Activated CD4-positive, alpha-beta T cell treated with anti-CD3 and anti-CD28 coated beads, Interleukin-2, amount 50 U/mL, for 24 hours (primary cell): ENCODE measurements around the gene C5orf58.
A peak's percentile ranks its signal among the peaks of the same experiment; 100 is the strongest.

Source experiments
- DNase-seq, 2 donors: peaks; one replicate each; pipeline ENCODE4 v3.0.0-alpha.2; 2020; ENCODE audit warnings: low read depth in 1 of 2, low spot score in 1 of 2

Gene C5orf58

DNA sequence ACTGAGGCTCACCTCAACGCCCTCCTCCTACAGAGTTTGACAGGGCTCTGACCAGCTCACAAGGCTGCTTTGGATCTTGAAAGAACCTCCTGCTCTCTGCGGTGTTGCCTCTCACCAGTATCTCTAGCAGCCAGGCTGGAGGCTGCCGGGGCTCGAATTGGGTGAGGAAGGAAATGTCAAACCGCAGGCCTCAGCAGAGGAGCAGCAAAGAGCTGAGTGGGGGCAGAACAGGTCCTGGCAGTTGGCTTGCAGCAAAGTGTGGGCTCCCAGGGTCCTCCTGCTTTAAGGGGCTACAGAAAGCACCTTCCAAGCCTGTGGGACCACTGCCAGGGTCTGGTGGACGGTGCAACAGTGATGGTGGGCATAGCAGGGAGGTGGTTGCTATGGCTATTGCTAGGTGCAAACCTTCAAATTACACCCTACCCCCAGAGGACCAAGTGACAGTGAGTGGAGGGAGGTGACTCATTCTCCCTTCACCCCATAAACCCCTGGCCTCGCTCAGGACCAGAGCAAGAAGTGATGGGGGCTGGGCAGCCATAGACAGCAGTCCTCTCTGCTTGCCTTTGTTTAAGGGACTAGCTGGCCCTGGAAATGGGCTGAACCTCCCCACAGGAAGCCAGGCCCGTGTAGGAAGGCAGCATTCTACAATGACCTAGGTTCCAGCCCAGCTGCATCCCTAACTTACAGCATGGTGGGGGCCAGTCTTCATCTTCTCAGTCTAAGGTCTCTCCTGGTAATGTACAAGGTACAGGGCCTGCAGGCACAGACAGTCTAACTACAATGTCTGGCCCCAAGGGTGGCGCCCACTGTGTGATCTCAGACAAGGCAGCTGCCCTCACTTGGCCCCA is 46.0 kb downstream of the C5orf58 start:
- peak in 1 of 2 donors; percentile 81 for DNase-seq

DNA sequence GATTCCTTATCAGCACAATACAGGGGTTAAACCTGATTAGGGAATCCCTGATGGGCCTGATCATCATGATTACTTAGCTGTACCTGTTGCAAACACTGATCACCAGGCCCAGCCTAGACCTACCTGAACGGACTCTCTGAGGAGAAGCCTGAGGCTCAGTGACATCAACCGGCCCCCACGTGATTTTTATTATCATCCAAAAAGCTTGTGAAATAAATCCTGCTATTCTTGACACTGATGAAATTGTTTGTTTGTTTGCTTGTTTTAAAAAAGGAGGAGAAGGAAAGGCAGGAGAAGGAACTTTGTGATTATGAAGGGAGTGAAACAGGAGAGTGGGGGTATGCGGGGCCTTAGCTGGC is 46.7 kb downstream of the C5orf58 start:
- no peak for DNase-seq

DNA sequence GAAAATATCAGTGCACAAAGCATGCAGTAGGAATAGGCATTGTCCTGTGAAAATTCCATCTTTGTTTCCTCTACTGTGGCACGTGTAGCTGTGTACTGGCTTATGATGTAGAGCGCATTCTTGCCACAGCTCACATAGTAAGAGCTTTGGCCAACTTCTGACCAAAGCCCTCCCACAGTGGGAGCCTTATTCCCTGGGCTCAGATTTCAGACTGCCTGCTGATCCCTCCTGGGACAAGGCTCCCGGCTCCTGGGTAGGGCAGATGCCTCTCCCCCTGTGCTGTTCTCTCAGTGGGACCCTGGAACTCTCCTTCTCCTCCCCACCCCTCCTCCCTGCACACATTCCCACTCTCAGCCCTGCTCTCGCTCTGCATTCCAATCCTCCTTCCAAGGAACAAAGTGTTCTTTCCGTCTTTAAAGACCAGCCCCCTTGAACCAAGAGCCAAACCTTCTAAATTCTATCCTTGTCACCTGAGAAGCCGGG is 47.3 kb downstream of the C5orf58 start:
- DNase-seq = no peak

DNA sequence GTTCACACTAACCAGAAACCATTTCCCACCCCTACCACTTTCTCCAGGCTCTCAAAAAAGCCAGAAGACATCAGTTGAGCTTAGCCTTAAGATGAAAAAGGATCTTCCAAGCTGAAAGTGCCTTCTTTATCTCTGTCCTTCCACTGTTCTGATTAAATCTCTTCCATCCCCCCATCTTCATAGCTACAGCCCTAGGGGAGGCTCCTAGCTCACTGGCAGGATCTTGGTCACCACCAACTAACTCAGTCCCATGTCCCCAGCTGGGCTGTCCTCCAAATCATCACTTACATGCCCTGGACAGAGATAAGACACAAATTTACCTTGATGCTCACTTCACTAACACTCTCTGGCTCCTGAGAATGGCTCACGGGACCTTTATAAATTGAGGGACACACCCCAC is 50.5 kb downstream of the C5orf58 start:
- DNase-seq = no peak

DNA sequence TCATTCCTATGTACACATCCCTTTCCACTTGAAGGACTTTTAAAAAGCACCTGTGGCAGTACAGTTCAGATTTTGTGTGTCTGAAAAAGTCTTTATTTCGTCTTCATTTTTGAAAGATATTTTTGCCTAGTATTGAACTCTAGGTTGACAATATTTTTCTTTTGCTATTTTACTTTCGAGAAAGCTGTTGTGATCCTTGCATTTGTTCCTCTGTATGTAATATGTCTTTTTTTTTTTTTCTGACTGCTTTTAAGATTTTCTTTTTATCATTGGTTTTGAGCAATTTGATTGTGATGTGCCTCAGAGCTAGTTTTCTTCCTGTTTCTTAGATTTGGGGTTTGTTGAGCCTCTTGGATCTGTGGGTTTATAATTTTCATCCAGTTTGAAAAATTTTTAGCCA is 51.4 kb downstream of the C5orf58 start:
- DNase-seq = no peak

DNA sequence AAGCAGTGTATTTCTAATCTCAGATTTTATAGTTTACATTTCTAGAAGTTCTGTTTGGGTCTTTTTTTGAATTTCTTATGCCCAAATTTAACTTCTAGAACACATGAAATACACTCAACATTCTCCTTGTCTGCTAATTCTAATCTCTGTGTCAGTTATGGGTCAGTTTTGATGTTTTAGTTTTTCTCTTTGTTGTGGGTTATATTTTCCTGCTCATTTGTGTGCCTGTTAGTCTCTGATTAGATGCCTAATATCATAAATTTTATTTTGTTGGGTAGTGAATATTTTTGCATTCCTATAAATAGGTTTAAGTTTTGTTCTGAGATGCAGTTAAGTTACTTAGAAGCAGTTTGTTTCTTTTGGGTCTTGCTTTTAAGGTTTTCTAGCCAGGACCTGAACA is 52.4 kb downstream of the C5orf58 start:
- DNase-seq = no peak

DNA sequence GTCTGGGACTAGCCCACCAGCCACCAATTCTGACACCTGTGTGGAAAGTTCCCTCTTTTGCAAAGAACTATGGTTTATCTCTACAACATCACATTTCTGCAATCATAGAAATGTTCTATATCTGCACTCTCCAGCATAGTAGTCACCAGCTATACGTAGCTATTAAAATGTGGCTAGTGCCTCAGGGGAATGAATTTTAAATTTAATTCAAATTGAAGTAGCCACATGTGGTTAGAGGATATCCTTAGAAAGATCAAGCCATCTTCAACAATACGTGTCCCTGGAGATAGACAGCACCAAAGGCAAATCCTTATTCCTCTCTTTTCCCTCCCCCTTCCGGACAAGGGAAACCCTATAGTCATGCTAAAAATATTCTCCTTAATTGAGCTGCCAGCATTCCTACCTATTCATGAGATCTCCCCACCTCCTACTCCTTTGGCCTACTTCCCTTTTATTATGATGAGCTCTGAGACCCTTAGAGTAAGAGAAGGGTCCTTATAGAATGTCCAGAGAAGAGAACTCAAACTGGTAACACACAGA is 53.7 kb downstream of the C5orf58 start:
- DNase-seq = no peak

DNA sequence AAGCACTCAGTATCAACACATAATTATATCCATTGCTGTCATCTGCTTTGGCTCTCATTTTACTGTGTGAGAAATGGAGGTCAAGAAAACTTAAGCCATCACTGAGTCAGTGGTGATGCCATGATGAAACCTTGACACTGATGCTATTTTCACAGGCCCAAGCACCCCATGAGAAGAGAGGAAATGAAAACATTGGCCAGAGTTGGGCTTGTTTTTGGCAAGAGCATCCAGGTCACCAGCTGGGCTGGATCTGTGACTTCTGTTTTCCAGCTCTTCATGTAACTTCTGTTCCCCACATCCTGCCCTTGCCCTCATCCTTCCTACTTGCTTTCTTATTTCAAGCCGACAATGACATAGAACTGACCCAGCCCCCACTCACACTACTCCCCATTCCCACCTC is 54.7 kb downstream of the C5orf58 start:
- DNase-seq = no peak

DNA sequence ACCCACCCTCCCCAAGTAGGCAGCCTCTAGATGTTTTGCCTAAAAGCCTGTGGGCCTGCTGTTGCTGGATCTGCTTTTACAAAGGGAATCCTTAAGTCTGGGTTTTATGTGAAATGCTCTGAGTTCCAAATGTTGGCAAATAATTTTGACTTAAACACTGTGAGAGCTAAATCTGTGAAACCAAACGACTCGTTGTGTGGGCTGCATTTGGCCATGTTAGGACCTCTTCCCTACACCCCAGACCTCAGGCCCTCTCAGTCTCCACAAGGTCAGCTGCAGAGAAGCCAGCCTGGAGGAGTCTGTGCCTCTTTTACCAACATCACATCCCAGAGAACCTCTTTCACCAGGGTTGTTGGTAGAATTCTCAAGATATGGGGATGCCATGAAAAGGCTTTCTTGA is 55.4 kb downstream of the C5orf58 start:
- DNase-seq = no peak

DNA sequence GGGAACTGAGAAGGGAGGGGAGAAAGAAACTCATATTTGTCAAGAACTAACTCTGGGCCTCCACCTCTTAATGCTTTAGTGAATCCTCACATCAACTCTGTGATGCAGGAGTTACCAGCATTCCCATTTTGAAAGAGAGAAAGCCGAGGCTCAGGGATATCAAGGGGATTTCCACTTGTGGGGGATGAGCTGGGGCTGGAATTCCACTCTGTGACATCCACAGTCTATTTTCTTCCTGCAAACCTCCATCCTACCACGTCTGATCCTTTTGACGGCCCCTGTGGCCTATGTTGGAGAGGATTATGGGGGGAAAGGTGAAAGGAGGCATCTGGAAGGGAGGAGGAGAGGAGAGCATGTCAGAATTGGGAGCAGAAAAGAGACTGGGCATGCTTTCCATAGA is 55.8 kb downstream of the C5orf58 start:
- DNase-seq = no peak

DNA sequence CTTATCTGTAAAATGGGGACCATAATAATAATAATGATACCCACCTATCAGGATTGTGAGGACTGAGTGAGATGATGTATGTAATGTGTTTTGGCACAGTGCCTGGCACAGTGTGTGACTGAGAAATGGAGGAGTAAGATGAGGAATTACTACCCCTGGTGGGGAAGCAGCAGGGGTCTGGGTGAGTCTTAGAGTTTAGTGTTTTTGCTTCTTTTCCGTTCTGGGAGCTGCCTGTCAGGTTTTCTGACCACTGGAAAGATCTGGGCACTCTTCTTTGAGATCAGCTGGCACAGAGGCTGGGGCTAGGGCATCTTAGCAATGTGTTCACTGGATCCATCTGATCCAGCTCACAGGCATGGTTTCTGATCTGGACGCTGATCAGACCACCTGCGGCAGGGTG is 56.3 kb downstream of the C5orf58 start:
- DNase-seq = no peak

DNA sequence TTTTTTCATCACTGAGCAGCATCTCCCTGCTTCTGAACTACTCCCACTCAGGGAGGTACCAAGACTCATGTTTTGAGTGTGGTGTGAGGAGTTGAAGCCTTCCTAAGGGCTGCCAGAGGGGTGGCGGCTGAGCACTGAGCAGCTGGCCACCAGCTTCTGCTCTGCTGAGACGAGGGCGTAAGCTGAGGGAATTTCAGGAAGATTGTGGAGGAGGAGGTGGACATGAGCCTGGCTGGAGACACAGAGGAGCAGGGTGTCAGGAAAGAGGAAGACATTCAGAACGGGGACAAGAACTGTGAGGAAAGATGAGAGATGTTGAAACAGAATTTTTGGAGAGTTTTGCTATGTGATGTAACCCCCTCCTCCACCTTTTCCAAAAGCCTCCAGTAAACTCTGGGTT is 57.0 kb downstream of the C5orf58 start:
- no peak for DNase-seq

DNA sequence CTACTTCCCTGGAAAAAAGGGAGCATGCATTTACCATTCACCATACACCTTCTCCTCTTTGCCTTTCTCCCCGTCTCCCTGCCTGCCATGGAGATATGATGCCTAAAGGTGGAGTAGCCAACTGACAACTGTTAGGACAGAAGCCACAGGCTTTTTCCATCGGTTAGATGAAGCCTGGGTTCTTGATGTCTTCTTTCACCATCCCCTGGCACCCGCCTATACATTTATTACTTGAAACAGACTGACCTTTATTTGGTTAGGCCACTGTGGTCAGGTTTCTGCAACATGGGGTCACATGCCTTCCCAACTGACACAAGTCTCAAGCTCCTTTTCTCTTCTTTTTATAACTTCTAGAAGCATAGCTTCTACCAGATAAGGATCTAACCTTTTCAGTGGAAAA is 57.7 kb downstream of the C5orf58 start:
- no peak for DNase-seq

DNA sequence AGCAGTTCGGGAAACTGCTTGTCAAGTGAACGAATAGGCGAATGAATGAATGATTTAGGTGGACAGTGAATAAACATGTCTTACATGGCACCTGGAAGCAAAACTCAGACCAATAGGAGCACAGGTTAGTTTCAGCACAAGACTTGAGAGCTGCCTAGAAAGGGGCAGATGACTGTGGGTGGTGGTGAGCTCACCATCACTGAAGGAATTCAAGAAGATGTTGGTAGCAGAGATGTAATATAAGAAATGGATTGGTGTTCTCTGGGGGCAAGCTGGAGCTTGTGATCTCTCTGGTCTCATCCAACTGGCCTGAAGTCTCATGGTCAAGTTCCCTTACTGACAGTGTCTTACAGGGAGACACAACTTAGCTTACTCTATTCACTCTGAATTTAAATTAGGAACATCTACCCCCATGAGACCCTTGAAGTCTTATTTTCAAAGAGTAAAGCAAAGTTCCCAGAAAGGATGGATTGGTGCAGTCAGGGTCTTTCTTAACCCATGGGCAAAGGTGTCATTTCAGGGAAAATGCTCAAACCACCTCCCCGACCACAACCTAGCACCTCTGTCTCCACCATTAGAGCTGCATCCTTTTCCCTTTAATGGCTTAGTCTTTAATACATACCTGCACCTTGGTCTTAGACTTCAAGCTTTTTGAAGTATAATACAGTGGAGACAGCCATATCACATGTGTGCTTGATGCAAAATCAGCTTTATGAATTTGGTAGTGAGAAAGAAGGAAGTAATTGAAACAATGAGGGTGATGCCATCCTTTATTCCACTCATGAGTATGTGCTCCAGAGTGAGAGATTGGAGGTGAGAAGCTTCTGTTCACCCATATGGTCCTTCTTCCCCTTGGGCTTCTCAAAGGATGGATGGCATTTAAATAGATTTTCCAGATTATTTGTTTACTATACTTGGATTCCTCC is 59.7 kb downstream of the C5orf58 start:
- no peak for DNase-seq

DNA sequence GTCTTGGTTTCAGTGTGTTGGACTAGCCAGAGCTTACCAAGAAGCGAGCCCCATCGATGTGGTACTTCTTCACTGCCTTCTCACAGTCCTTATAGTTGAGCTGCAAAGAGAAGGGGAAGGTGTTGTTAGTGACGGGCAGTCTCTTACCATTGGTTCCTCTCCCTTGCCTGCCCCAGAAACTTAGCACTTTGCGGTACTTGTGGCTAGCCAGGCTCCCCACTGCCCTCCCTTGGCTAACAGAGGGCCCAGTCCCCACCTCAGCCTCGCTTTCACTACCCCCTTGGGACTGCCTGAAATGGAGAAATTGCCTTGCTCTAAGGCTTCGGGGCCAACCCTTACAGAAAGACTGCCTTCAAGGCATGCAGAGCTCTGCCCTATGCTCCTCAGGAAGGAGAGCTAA is 60.5 kb downstream of the C5orf58 start:
- DNase-seq = no peak

DNA sequence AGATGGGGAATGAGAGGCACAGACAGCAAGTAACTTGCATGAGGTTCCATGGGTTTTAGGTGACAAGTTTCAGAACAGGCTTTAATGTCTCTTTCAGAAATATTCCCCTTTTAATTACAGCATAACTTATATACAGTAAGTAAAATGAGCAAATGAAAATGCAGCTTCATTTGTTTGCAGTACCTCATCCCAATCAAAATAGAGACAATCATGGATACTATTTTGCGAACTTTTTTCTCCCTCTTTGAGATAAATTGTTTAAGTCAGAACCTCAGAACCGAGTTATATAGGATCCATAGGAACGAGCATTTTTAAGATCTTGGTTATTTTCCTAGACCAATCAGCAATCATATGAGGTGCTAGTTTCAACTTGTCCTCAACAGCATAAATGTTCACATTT is 61.3 kb downstream of the C5orf58 start:
- no peak for DNase-seq

DNA sequence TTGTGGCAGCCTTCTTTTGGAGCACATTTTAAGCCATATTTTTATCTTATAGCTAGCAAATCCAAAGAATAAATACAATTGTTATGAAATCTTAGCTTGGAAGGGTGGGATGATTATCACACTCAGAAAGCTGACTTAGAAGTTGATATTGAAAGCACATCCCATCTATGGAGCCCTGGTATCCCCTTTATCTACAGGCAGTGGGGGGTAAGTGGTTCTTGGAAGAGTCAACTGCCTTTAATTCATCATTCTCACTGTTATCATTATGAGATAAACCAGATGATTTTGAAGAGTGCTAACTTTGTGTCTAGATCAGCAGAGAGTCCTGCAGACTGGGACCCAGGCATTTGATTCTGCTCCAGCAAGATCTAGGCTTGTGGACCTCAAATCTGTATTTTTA is 61.8 kb downstream of the C5orf58 start:
- no peak for DNase-seq
